OCI-LY3 (cell line): ENCODE data around the gene VRTN.

Experiments
- H2AFZ ChIP-seq: fragments of 200-600, 300-600 bp; shearing (Covaris generic); 2 replicates; pipeline ENCODE4 v1.6.0; 2014; ENCODE audit warnings: antibody characterized with exemption, low read depth, low read length
- H3K27ac ChIP-seq: fragments of 200-600, 300-600 bp; sonication (generic); 2 replicates; pipeline ENCODE4 v1.5.1; 2014; ENCODE audit warnings: mild to moderate bottlenecking, low read length, moderate library complexity, mixed read lengths
- H3K27me3 ChIP-seq: fragments of 200-600, 300-600 bp; sonication (generic); 2 replicates; pipeline ENCODE4 v1.6.1; 2014; ENCODE audit warnings: low read depth, low read length, mixed read lengths
- H3K36me3 ChIP-seq: fragments of 200-600, 300-600 bp; sonication (generic); replicated peaks from 2 replicates; pipeline ENCODE3; 2014; ENCODE audit warnings: low read depth, low read length, mixed read lengths
- H3K4me1 ChIP-seq: fragments of 300-600, 200-600 bp; sonication (generic); 2 replicates; pipeline ENCODE4 v1.6.1; 2014; ENCODE audit warnings: low read length, mixed read lengths
- H3K4me2 ChIP-seq: fragments of 200-600, 300-600 bp; sonication (generic); 2 replicates; pipeline ENCODE4 v1.6.1; 2014; ENCODE audit warnings: low read length, mixed read lengths
- H3K4me3 ChIP-seq: fragments of 300-600, 200-600 bp; sonication (generic); 2 replicates; pipeline ENCODE4 v1.5.1; 2014; ENCODE audit warnings: antibody characterized with exemption, mild to moderate bottlenecking, low read length, moderate library complexity
- H3K79me2 ChIP-seq: fragments of 300-600, 200-600 bp; shearing (Covaris generic); 2 replicates; pipeline ENCODE4 v1.6.1; 2014; ENCODE audit warnings: mild to moderate bottlenecking, low read length, mixed read lengths
- H3K9ac ChIP-seq: fragments of 300-600, 200-600 bp; shearing (Covaris generic); 2 replicates; pipeline ENCODE4 v1.6.0; 2014; ENCODE audit warnings: mild to moderate bottlenecking, low read length, moderate library complexity
- H3K9me3 ChIP-seq: fragments of 200-600, 300-600 bp; shearing (Covaris generic); 2 replicates; pipeline ENCODE4 v1.6.1; 2014; ENCODE audit warnings: low read length, mixed read lengths; ENCODE audit not compliant: insufficient read depth
- H4K20me1 ChIP-seq: fragments of 200-600, 300-600 bp; sonication (generic); 2 replicates; pipeline ENCODE4 v1.6.1; 2016; ENCODE audit warnings: low read length, mixed read lengths; ENCODE audit not compliant: insufficient read depth
- EZH2phosphoT487 ChIP-seq: fragments of 200-600 bp; shearing (Covaris generic); IDR thresholded peaks from 2 replicates; pipeline ENCODE4 v1.6.1; 2018; ENCODE audit warnings: antibody characterized with exemption, mixed run types, low read depth
- TF ChIP-seq, protein P1 (sequence below): fragments of 200-600, 300-600 bp; sonication (generic); IDR thresholded peaks from 2 replicates; pipeline ENCODE4 v1.5.1; 2014; ENCODE audit warnings: antibody characterized with exemption, low read length, low read depth

The VRTN gene

DNA sequence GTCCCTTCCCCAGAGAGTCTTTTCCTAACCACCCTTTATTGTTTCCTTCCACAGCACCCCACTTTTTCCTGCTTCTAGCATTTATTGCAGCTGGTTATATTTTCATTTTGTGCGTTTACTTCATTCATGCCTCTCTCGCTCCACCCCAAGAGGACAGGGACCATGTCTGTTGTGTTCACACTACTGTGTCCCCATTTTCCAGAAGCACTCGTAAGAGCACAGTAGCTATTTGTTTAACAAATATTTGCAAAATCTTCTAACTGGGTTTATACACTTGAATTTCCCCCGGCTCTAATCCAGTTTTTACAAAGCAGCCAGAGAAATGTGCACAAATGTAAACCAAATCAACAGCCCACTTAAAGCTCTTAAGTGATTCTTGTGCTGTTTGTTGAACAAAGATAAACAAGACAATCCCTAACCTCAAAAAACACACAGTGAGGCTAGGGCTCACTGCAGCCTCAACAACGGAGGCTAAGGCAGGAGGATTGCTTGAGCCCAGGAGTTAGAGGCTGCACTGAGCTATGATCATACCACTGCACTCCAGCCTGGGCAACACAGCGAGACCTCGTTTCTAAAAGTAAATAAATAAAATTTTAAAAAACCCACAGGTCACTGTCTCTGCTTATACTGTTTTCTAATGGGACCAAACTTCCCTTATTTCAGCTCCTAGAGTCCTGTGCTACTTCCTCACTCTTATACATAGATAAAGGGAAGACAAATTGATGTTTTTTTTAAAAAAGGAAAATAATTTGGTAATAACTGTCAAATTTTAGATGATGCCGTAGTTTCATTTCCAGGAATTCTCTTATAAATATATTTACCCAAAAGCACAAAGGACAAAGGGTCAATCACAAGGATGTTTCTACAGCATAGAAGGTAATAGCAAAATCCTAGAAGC lies 38.9 kb upstream of the VRTN start:
- no peaks in the 10 kb centered on the region for H3K4me1 ChIP-seq
- TF ChIP-seq EZH2phosphoT487 = no peak
- TF ChIP-seq, protein P1, sequence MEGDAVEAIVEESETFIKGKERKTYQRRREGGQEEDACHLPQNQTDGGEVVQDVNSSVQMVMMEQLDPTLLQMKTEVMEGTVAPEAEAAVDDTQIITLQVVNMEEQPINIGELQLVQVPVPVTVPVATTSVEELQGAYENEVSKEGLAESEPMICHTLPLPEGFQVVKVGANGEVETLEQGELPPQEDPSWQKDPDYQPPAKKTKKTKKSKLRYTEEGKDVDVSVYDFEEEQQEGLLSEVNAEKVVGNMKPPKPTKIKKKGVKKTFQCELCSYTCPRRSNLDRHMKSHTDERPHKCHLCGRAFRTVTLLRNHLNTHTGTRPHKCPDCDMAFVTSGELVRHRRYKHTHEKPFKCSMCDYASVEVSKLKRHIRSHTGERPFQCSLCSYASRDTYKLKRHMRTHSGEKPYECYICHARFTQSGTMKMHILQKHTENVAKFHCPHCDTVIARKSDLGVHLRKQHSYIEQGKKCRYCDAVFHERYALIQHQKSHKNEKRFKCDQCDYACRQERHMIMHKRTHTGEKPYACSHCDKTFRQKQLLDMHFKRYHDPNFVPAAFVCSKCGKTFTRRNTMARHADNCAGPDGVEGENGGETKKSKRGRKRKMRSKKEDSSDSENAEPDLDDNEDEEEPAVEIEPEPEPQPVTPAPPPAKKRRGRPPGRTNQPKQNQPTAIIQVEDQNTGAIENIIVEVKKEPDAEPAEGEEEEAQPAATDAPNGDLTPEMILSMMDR = no peak
- H3K27ac ChIP-seq = no peak overlapping the region
- no peaks in the 10 kb centered on the region for H3K36me3 ChIP-seq
- no peak overlapping the region for H2AFZ ChIP-seq
- no peaks in the 10 kb centered on the region for H3K27me3 ChIP-seq
- H3K79me2 ChIP-seq = no peaks in the 10 kb centered on the region
- no peak overlapping the region for H3K4me3 ChIP-seq
- H3K4me2 ChIP-seq = no peak overlapping the region
- no peak overlapping the region for H3K9ac ChIP-seq
- no peaks in the 10 kb centered on the region for H3K9me3 ChIP-seq
- H4K20me1 ChIP-seq = no peaks in the 10 kb centered on the region

- H3K36me3 ChIP-seq = no peaks in the 10 kb centered on the region
- TF ChIP-seq, protein P1 = no peak
- TF ChIP-seq EZH2phosphoT487 = no peak
- H3K4me3 ChIP-seq = no peak overlapping the region
- no peak overlapping the region for H2AFZ ChIP-seq
- H4K20me1 ChIP-seq = no peaks in the 10 kb centered on the region
- H3K9ac ChIP-seq = no peak overlapping the region
- H3K79me2 ChIP-seq = no peaks in the 10 kb centered on the region
- H3K4me2 ChIP-seq = no peak overlapping the region
- H3K4me1 ChIP-seq = no peaks in the 10 kb centered on the region
- H3K27me3 ChIP-seq = no peaks in the 10 kb centered on the region
- H3K9me3 ChIP-seq = no peaks in the 10 kb centered on the region
- H3K27ac ChIP-seq = no peak overlapping the region
Observed at GRCh38 chr14:74312161-74312560, 36.1 kb upstream of the VRTN start.

- Histone ChIP-seq H3K9ac (no peak overlapping the region), H2AFZ (no peak overlapping the region), H3K27me3 (no peaks in the 10 kb centered on the region), H3K79me2 (no peaks in the 10 kb centered on the region), H3K4me3 (no peak overlapping the region), H3K4me2 (no peak overlapping the region), H4K20me1 (no peaks in the 10 kb centered on the region), H3K4me1 (no peaks in the 10 kb centered on the region), H3K27ac (no peak overlapping the region), H3K36me3 (no peaks in the 10 kb centered on the region), H3K9me3 (no peaks in the 10 kb centered on the region)
- TF ChIP-seq, protein P1 = no peak
- TF ChIP-seq EZH2phosphoT487 = no peak
Observed at GRCh38 chr14:74313601-74314000, 34.7 kb upstream of the VRTN start.

DNA sequence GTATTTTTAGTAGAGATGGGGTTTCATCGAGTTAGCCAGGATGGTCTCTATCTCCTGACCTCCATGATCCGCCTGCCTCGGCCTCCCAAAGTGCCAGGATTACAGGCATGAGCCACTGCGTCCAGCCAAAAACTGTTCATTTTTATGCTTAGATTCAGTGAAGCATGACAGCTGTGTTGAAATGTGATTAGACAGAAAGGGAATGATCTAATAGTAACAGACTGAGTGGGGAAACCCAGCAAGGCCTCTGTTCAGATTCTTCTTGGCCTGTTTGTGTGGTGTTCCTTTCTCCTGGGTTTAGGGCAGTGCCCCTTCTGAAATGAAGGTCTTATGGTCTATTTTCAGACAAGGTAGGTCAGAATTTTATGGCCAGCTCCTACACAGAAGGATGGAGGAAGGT lies 33.7 kb upstream of the VRTN start:
- no peak overlapping the region for H3K9ac ChIP-seq
- no peaks in the 10 kb centered on the region for H3K9me3 ChIP-seq
- no peaks in the 10 kb centered on the region for H3K27me3 ChIP-seq
- no peak overlapping the region for H3K4me3 ChIP-seq
- no peaks in the 10 kb centered on the region for H3K36me3 ChIP-seq
- TF ChIP-seq, protein P1 = no peak
- no peak for TF ChIP-seq EZH2phosphoT487
- H2AFZ ChIP-seq = no peak overlapping the region
- no peaks in the 10 kb centered on the region for H3K79me2 ChIP-seq
- no peak overlapping the region for H3K4me2 ChIP-seq
- H4K20me1 ChIP-seq = no peaks in the 10 kb centered on the region
- no peak overlapping the region for H3K27ac ChIP-seq
- H3K4me1 ChIP-seq = no peaks in the 10 kb centered on the region
